HEK293 (cell line): Measurements from ENCODE around the gene ELOVL6.

ENCODE experiments used
- CTCF ChIP-seq: fragments of 450-650 bp; formaldehyde crosslinking; IDR thresholded peaks from 2 replicates; pipeline ENCODE4 v1.5.1; 2016; ENCODE audit warnings: missing biosample characterization, missing genetic modification characterization
- KLF10 ChIP-seq: fragments of 450-650 bp; IDR thresholded peaks from 2 replicates; pipeline ENCODE4 v1.5.1; 2018; ENCODE audit warnings: missing biosample characterization, mild to moderate bottlenecking, missing genetic modification characterization
- REST ChIP-seq: fragments of 450-650 bp; formaldehyde crosslinking; IDR thresholded peaks from 2 replicates; pipeline ENCODE4 v1.5.1; 2016; ENCODE audit warnings: missing biosample characterization, missing genetic modification characterization
- SP2 ChIP-seq: fragments of 450-650 bp; formaldehyde crosslinking; IDR thresholded peaks from 2 replicates; pipeline ENCODE4 v1.5.1; 2016; ENCODE audit warnings: missing biosample characterization, missing genetic modification characterization
- ZNF140 ChIP-seq: fragments of 450-650 bp; formaldehyde crosslinking; IDR thresholded peaks from 2 replicates; pipeline ENCODE4 v1.5.1; 2016; ENCODE audit warnings: missing biosample characterization, missing genetic modification characterization
- ZNF76 ChIP-seq: fragments of 450-650 bp; formaldehyde crosslinking; IDR thresholded peaks from 2 replicates; pipeline ENCODE4; 2016; ENCODE audit warnings: low read depth, missing biosample characterization, missing genetic modification characterization, borderline replicate concordance
- ZNF776 ChIP-seq: fragments of 450-650 bp; formaldehyde crosslinking; IDR thresholded peaks from 2 replicates; pipeline ENCODE4 v1.5.0; 2017; ENCODE audit warnings: missing biosample characterization, missing genetic modification characterization, borderline replicate concordance
- TF ChIP-seq, protein P1 (sequence below): fragments of 450-650 bp; IDR thresholded peaks from 2 replicates; pipeline ENCODE4 v1.5.1; 2018; ENCODE audit warnings: missing biosample characterization, mild to moderate bottlenecking, missing genetic modification characterization

DNA sequence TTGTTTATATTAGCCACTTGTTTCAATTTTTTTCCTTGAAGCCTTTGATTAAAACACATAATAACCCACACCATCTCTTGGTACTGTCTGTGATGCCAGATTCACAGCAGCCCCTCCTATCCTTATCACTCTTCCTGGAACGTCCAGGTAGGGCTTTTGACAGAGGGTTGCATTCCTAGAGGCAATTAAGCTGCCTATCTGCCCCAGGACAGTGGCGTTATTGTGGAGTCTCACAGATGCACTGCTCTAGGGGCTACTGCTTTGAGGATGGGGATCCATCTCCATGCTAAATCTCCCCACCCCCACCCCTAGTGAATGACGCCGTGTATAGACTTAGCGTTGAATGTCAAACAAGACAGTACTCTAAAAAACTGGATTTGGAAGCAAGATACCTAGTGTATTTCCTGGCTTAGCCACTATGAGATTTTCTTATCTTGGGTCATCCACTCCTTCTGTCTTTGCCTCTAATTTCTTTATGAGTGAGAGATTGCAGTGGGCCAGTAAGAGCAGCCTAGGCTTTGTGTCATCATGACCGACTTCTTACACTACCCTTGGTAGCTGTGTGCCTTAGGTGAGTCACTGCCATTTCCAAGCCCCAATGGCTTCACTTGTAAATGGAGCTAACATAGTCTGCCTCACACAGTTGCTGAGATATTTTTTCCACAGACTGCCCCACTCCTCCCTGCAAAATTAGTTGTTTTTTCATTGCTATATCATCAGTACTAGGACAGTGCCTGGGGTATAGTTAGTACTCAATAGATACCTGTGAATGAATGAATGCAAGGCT is 194.8 kb downstream of the ELOVL6 start:
- no peak for TF ChIP-seq ZNF76
- TF ChIP-seq, protein P1, sequence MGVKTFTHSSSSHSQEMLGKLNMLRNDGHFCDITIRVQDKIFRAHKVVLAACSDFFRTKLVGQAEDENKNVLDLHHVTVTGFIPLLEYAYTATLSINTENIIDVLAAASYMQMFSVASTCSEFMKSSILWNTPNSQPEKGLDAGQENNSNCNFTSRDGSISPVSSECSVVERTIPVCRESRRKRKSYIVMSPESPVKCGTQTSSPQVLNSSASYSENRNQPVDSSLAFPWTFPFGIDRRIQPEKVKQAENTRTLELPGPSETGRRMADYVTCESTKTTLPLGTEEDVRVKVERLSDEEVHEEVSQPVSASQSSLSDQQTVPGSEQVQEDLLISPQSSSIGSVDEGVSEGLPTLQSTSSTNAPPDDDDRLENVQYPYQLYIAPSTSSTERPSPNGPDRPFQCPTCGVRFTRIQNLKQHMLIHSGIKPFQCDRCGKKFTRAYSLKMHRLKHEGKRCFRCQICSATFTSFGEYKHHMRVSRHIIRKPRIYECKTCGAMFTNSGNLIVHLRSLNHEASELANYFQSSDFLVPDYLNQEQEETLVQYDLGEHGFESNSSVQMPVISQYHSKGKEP (tag by site-specific recombination), result no peak
- no peak for TF ChIP-seq ZNF140
- no peak for TF ChIP-seq REST
- no peak for TF ChIP-seq ZNF776 (tag by site-specific recombination)
- TF ChIP-seq CTCF (tag by site-specific recombination), result no peak
- TF ChIP-seq KLF10 (tag by site-specific recombination), result no peak
- TF ChIP-seq SP2, result no peak
